Adrenal gland (tissue), 12 donors: ENCODE results near the gene HS3ST5. TPM values are rescaled to one million over a fixed set of nuclear protein-coding genes. Genes with fewer than 3 reads are reported as not detected.

Experiments
- DNase-seq, 7 donors: peaks; one replicate each; pipeline ENCODE4 v3.0.0-alpha.2; 2019 to 2020
- H3K27ac ChIP-seq, 5 donors: fragments of 200-600 bp; sonication (generic) in 4 of 5; 1 replicate in 3 of 5; 2 replicates in 2 of 5; pipeline versions ENCODE4 v1.5.1 to v1.8.0; 2016 to 2020; ENCODE audit warnings: mild to moderate bottlenecking in 1 of 5
- H3K27me3 ChIP-seq: fragments of 200-600 bp; 2 replicates; pipeline ENCODE4 v1.8.0; 2021
- H3K36me3 ChIP-seq, 2 donors: fragments of 200-600 bp; replicated peaks in 1 of 2; 1 replicate in 1 of 2; 2 replicates in 1 of 2; pipeline versions ENCODE4 v1.5.1 to v1.8.0; 2018 to 2022
- H3K4me1 ChIP-seq, 2 donors: fragments of 200-600 bp; replicated peaks in 1 of 2; 1 replicate in 1 of 2; 2 replicates in 1 of 2; pipeline versions ENCODE4 v1.5.1 to v1.8.0; 2018 to 2021
- H3K4me3 ChIP-seq, 4 donors: fragments of 200-600 bp; sonication (generic) in 3 of 4; one replicate each; pipeline ENCODE4 v1.5.1; 2016 to 2018
- H3K9me3 ChIP-seq, 3 donors: fragments of 200-600 bp; sonication (generic) in 1 of 3; replicated peaks in 1 of 3; 1 replicate in 2 of 3; 2 replicates in 1 of 3; pipeline versions ENCODE4 v1.5.1 to v1.8.0; 2016 to 2021
- CTCF ChIP-seq, 6 experiments: fragments of 450-650 bp in 4 of 6; fragments of 200-600 bp in 2 of 6; sonication (generic) in 1 of 6; IDR thresholded peaks; 1 replicate in 5 of 6; 2 replicates in 1 of 6; pipeline versions ENCODE4 v1.5.1 to v1.8.0; 2016 to 2021; ENCODE audit warnings: antibody characterized with exemption in 6 of 6, mild to moderate bottlenecking in 2 of 6, moderate library complexity in 1 of 6
- POLR2A ChIP-seq, 2 donors: fragments of 450-650 bp; IDR thresholded peaks; one replicate each; pipeline ENCODE4 v1.6.1; 2017; ENCODE audit warnings: antibody characterized with exemption in 2 of 2, mild to moderate bottlenecking in 2 of 2, moderate library complexity in 1 of 2
- WGBS, 4 donors: extraction: QIAGEN DNeasy Blood & Tissue Kit in 2 of 4; methylation state at CpG; one replicate each; pipeline versions ENCODE4 v1.1.5 to v1.1.7; 2013 to 2017; 5-methylcytosine and 5-hydroxymethylcytosine counted together
- intact Hi-C, 2 donors: fragments of 100-400 bp; cut with DNase I; formaldehyde crosslinking; loops; one replicate each; pipeline versions ENCODE4 v1.14.1 to v1.15.0; 2022 to 2023
- polyA plus RNA-seq, 3 donors: library from polyadenylated mRNA; stranded (reverse); fragments of 200-250 nt in 2 of 3; fragments of 350-450 nt in 1 of 3; fragmentation: Illumina TruSeq in 1 of 3; extraction: RNeasy Lipid Tissue Mini Kit (QIAGEN cat#74804) in 1 of 3; gene quantifications; one replicate each; pipeline ENCODE4 v1.2.3, GENCODE V29; 2013 to 2014
- total RNA-seq, 9 donors: library from RNA; depleted of rRNA in 4 of 9; stranded (reverse); fragments of >200 nt in 4 of 9; fragments of 120-200 nt in 1 of 9; fragmentation: NEBNext Ultra II Directional in 1 of 9; extraction: Animal tissue kit (Norgen Biotek cat#: 25700) in 1 of 9; gene quantifications; one replicate each; pipeline versions ENCODE4 v1.1.0 to v1.2.4, GENCODE V29; 2013 to 2023
- donor health status: healthy with polysubstance abuse.
- donor health status: Bipolar disorder and iron deficiency.
- donor health status: DM: yes; HTN: yes; CAD: no.
- donor health status: DM: no; HTN: no; CAD: no.
- donor health status: DM: no; HTN: no; CAD: no.
- donor health status: DM: yes; HTN: yes; CAD: no.

The HS3ST5 gene
- total and polyA plus RNA-seq, 12 donors = 0.04 to 0.78 (median 0.24) TPM; not detected in 5

- no peaks in the 10 kb centered on the region for H3K9me3 ChIP-seq
- no peak overlapping the region for H3K27ac ChIP-seq
- no peaks in the 10 kb centered on the region for H3K4me1 ChIP-seq
- WGBS, 4 donors = 74 to 96% (median 86%) methylated on average over 4 of the region's 4 CpGs
- no peak for DNase-seq
- H3K36me3 ChIP-seq = no peaks in the 10 kb centered on the region
- TF ChIP-seq POLR2A (IDR thresholded peaks at IDR 0.05) (no peak), CTCF (IDR thresholded peaks at IDR 0.05) (no peak)
- no peak overlapping the region for H3K4me3 ChIP-seq
- intact Hi-C loops = no loop called here
- H3K27me3 ChIP-seq = no peaks in the 10 kb centered on the region
Observed at GRCh38 chr6:114334237-114334636, 8.6 kb downstream of the HS3ST5 start.

DNA sequence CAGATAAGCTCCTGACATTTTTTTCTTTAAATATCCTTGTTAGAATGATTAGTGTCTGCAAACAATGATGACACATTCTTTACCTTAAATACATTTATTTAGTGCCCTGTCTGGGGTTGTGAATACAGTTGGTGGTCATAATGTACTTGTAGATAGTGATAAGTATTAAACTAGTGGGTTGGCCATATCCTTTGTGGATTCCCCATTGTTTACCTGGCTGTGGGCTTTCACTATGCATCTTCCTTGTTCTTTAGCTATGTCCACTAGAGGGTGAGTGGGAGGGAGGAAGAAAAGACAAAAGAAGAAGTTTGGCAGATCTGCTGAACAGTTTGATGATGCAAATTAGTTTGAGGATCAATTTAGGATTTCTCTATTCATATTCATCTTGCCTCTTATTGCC lies 15.7 kb downstream of the HS3ST5 start:
- H3K36me3 ChIP-seq = no peaks in the 10 kb centered on the region
- no peak for DNase-seq
- intact Hi-C loops = no loop called here

DNA sequence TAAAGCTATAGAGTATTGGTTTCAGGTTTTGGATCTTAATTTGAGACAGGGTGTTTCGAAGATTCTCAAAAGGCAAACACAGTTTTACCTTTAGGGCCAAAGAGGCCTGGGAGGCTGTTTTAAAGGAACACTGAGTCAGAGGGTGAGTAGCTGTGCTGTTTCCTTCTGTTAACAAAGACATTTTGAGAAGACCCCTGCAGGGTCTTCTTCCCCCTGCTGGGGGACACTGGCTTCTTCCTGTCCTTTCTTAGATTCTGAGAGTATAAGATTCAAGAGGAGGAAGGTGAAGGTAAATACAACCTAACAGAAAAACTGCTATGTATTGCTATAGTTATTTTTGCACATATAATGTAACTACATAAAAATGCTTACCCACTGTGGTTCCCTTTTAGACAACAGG lies 19.0 kb downstream of the HS3ST5 start:
- Histone ChIP-seq H3K9me3 (no peaks in the 10 kb centered on the region), H3K36me3 (no peaks in the 10 kb centered on the region), H3K4me3 (no peak overlapping the region), H3K27ac (no peak overlapping the region), H3K27me3 (no peaks in the 10 kb centered on the region), H3K4me1 (no peaks in the 10 kb centered on the region)
- DNase-seq = no peak
- 73 to 91% (median 88%) methylated on average over 1 of the region's 1 CpG for WGBS, 4 donors
- intact Hi-C loops = no loop called here
- TF ChIP-seq CTCF (IDR thresholded peaks at IDR 0.05) (no peak), POLR2A (IDR thresholded peaks at IDR 0.05) (no peak)

More for the DNA sequence above, 15.7 kb downstream of the HS3ST5 start:
- no peaks in the 10 kb centered on the region for H3K4me1 ChIP-seq
- H3K4me3 ChIP-seq = no peak overlapping the region
- no peak overlapping the region for H3K27ac ChIP-seq
- H3K27me3 ChIP-seq = no peaks in the 10 kb centered on the region
- TF ChIP-seq POLR2A (IDR thresholded peaks at IDR 0.05) (no peak), CTCF (IDR thresholded peaks at IDR 0.05) (no peak)
- H3K9me3 ChIP-seq = no peaks in the 10 kb centered on the region

GRCh38 chr6:114319749-114320148 lies 23.1 kb downstream of the HS3ST5 start:
- H3K4me1 ChIP-seq = no peaks in the 10 kb centered on the region
- intact Hi-C loops = no loop called here
- WGBS, 4 donors = 80 to 95% (median 85%) methylated on average over 3 of the region's 3 CpGs
- no peak for DNase-seq
- no peak overlapping the region for H3K27ac ChIP-seq
- no peak for TF ChIP-seq POLR2A (IDR thresholded peaks at IDR 0.05)
- TF ChIP-seq CTCF (IDR thresholded peaks at IDR 0.05) = no peak
- H3K4me3 ChIP-seq = no peak overlapping the region
- no peaks in the 10 kb centered on the region for H3K27me3 ChIP-seq
- no peaks in the 10 kb centered on the region for H3K36me3 ChIP-seq
- no peaks in the 10 kb centered on the region for H3K9me3 ChIP-seq
